Common myeloid progenitor, CD34-positive (primary cell): ENCODE measurements around the gene ISM2.

Source experiments
- CTCF ChIA-PET: fragments of 350-600 bp; sonication (Branson Sonifier 250); formaldehyde crosslinking; loops from one replicate; lab custom pipeline; 2021; ENCODE audit warnings: antibody characterized with exemption; lab: Charles Lee
- POLR2A ChIA-PET: fragments of 350-600 bp; sonication (Branson Sonifier 250); formaldehyde crosslinking; loops from one replicate; lab custom pipeline; 2021; ENCODE audit warnings: antibody characterized with exemption; lab: Charles Lee
- DNase-seq, 3 donors: peaks; one replicate each; pipeline versions ENCODE4 v3.0.0 to v3.0.0-alpha.2; 2013
- H3K27ac ChIP-seq, 2 experiments: 1 replicate in 1 of 2; 2 replicates in 1 of 2; pipeline ENCODE4 v1.7.0; 2013; ENCODE audit warnings: inconsistent platforms in 2 of 2, low read length in 2 of 2, mild to moderate bottlenecking in 2 of 2, low read depth in 1 of 2, moderate library complexity in 1 of 2; ENCODE audit not compliant: severe bottlenecking in 2 of 2, insufficient read depth in 1 of 2, poor library complexity in 1 of 2
- H3K27me3 ChIP-seq, 5 experiments: replicated peaks in 2 of 5; 1 replicate in 3 of 5; 2 replicates in 2 of 5; pipeline versions ENCODE4 v1.6.1 to v1.7.0; 2013; ENCODE audit warnings: low read length in 4 of 5, mild to moderate bottlenecking in 2 of 5, moderate library complexity in 2 of 5, inconsistent platforms in 1 of 5; ENCODE audit not compliant: insufficient read depth in 5 of 5, control insufficient read depth in 4 of 5
- H3K36me3 ChIP-seq, 4 experiments: 1 replicate in 2 of 4; 2 replicates in 2 of 4; pipeline versions ENCODE4 v1.6.1 to v1.7.0; 2013; ENCODE audit warnings: low read length in 3 of 4, control low read depth in 1 of 4, mild to moderate bottlenecking in 1 of 4; ENCODE audit not compliant: control insufficient read depth in 4 of 4, insufficient read depth in 4 of 4
- H3K4me1 ChIP-seq, 4 experiments: 1 replicate in 3 of 4; 2 replicates in 1 of 4; pipeline versions ENCODE4 v1.6.1 to v1.7.1; 2013; ENCODE audit warnings: low read length in 3 of 4, mild to moderate bottlenecking in 3 of 4, control low read depth in 1 of 4, inconsistent platforms in 1 of 4, moderate library complexity in 1 of 4; ENCODE audit not compliant: control insufficient read depth in 4 of 4, insufficient read depth in 4 of 4; ENCODE audit errors: control extremely low read depth in 1 of 4
- H3K4me3 ChIP-seq, 7 experiments: 1 replicate in 4 of 7; 2 replicates in 3 of 7; pipeline versions ENCODE4 v1.5.1 to v1.7.0; 2013; ENCODE audit warnings: mild to moderate bottlenecking in 7 of 7, low read length in 6 of 7, moderate library complexity in 6 of 7, inconsistent platforms in 2 of 7, low read depth in 2 of 7, control low read depth in 1 of 7; ENCODE audit not compliant: insufficient read depth in 4 of 7, control insufficient read depth in 1 of 7; ENCODE audit errors: extremely low read depth in 1 of 7
- H3K9me3 ChIP-seq, 5 experiments: 1 replicate in 4 of 5; 2 replicates in 1 of 5; pipeline versions ENCODE4 v1.6.1 to v1.7.1; 2013; ENCODE audit warnings: low read length in 4 of 5, mild to moderate bottlenecking in 2 of 5, inconsistent platforms in 1 of 5, low read depth in 1 of 5, moderate library complexity in 1 of 5; ENCODE audit not compliant: control insufficient read depth in 4 of 5, insufficient read depth in 2 of 5; ENCODE audit errors: control extremely low read depth in 1 of 5
- WGBS: methylation state at CpG from one replicate; pipeline ENCODE4 v1.1.5; 2013; ENCODE audit not compliant: insufficient coverage; 5-methylcytosine and 5-hydroxymethylcytosine counted together

Gene ISM2

DNA sequence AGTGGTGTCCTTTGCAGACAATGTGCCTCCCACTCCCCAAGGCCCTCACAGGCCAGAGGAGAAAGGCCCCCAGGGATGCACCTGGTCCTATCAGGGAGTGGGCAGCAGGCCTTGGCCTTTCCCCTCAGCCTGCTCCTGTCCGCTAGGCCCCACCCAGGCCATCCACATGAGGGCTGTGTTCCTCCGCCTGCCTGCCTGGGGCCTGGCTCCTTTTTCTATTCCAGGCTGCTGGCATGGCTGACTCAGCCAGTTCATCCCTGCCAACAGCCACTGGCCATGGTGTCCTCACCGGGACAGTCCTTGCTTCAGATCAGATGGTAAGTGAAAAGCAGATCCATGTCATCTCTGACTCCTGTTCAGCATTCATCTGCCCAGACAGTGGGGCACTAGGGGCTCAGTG is 13.4 kb downstream of the ISM2 start:
- POLR2A ChIA-PET = no interaction called here
- no peaks in the 10 kb centered on the region for H3K4me1 ChIP-seq
- H3K9me3 ChIP-seq = no peaks in the 10 kb centered on the region
- H3K4me3 ChIP-seq = no peak overlapping the region
- H3K27me3 ChIP-seq = no peaks in the 10 kb centered on the region
- CTCF ChIA-PET = no interaction called here
- no peak for DNase-seq
- 95% methylated on average over 3 of the region's 3 CpGs for WGBS
- no peaks in the 10 kb centered on the region for H3K36me3 ChIP-seq
- no peak overlapping the region for H3K27ac ChIP-seq

DNA sequence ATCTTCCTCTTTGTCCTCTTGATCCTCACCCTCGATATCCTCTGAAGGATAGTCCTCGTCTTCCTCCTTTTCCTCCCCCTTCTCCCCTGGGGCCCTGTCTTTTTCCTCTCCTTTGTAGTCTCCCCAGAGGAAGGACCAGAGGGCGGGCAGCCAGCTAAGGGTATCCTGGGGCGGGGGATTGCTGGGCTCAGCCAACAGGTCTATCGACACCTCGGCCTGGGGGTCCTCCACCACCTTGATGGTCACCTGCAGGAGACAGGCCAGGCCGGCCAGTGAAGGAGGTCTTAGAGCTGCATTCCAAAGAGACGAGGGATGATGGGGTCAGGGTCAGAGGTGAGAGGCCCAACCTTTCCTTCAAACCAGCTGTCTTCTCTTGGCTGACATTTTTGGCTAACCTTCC is 16.2 kb downstream of the ISM2 start:
- no peak overlapping the region for H3K27ac ChIP-seq
- WGBS = 89% methylated on average over 6 of the region's 8 CpGs
- H3K36me3 ChIP-seq = no peaks in the 10 kb centered on the region
- H3K9me3 ChIP-seq = no peaks in the 10 kb centered on the region
- no peak overlapping the region for H3K4me3 ChIP-seq
- ChIA-PET POLR2A (interaction anchor here (0.7 kb wide), 1 partner anchor 22 kb away, joined by 3 read pairs; no protein-coding TSS in a partner anchor), CTCF (interaction anchor here (0.8 kb wide), 1 partner anchor 9 kb away, joined by 3 read pairs; no protein-coding TSS in a partner anchor)
- DNase-seq = no peak
- H3K27me3 ChIP-seq = no peaks in the 10 kb centered on the region
- no peaks in the 10 kb centered on the region for H3K4me1 ChIP-seq

DNA sequence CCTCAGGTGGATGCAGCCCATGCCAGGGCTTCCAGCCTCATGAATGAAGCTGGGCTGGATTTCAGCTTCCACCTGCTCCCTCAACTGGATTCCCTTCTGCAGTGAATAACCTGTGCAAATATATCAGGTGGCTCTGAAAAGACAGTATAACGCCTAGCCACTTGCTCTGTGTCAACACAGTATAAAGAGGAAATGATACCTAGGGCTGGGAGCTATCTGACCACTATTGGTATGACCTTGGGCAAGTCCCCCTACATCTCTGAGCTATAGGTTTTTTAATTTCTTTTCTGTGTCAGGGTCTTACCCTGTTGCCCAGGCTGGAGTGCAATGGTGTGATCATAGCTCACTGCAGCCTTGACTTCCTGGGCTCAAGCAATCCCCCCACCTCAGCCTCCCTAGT is 19.8 kb downstream of the ISM2 start:
- no peaks in the 10 kb centered on the region for H3K27me3 ChIP-seq
- no peak for DNase-seq
- H3K27ac ChIP-seq = no peak overlapping the region
- H3K9me3 ChIP-seq = no peaks in the 10 kb centered on the region
- POLR2A ChIA-PET = no interaction called here
- no peak overlapping the region for H3K4me3 ChIP-seq
- no CpG with 5 or more reads among the region's 1 CpG for WGBS
- CTCF ChIA-PET = interaction anchor here (0.8 to 1.1 kb wide), 3 partner anchors 9 to 16 kb away, joined by 3 read pairs; no protein-coding TSS in a partner anchor
- H3K4me1 ChIP-seq = no peaks in the 10 kb centered on the region
- H3K36me3 ChIP-seq = no peaks in the 10 kb centered on the region

DNA sequence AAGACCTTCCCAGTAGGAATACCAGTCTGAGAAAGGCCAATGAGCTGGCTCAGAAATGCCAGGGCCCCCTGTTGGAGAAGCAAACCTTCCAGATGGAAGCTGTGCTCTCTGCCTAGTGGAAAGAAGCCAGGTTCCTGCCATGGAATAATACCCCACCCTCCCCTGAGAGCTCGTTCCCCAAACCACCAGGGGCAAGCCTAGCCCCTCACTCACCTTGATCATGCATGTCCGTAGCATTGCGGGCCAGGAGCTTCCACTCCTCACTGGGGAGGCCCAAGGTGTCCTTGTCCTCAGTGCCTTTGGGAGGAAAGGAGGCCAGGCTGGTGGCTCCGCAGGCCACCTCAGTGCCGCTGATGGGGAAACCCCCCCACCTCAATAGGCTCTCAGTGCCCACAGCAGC is 20.6 kb downstream of the ISM2 start:
- Histone ChIP-seq H3K27me3 (no peaks in the 10 kb centered on the region), H3K36me3 (no peaks in the 10 kb centered on the region), H3K27ac (no peak overlapping the region), H3K4me1 (no peaks in the 10 kb centered on the region), H3K9me3 (no peaks in the 10 kb centered on the region), H3K4me3 (no peak overlapping the region)
- ChIA-PET POLR2A (no interaction called here), CTCF (interaction anchor here (1.0 kb wide), 1 partner anchor 8 kb away, joined by 3 read pairs; no protein-coding TSS in a partner anchor)
- DNase-seq = no peak
- WGBS = 92% methylated on average over 2 of the region's 5 CpGs

DNA sequence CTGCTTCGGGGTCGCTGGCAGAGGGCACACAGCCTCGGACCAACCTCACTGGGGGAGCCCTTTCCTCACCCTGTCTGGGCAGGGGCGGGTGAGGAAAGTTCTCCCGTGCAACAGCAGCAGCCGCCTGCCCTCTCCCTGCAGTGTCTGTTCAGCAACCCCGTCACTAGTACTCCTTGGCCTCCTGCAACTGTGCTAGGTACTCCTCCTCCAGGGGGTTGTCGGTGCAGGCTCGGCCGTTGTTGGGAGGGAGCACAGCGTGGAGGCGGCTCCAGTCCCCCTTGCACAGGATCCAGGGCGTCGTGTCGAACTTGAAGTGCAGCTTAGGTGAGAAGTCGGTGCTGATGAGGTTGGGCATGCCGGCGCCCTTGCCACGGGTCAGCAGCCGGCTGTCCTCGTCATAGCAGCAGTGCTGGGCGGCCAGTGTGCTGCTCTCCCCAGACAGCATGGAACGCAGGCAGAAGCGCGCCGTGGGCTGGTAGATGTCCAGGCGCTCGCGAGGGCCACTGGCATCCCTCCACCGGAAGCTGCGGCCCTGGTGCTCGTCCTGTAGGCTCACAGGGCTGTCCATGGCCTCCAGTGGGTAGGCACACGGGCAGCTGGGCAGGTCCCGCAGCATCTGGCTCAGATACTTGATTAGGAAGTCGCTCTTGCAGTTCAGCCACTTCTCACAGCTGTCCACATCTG is 23.0 kb downstream of the ISM2 start:
- POLR2A ChIA-PET = no interaction called here
- no peaks in the 10 kb centered on the region for H3K9me3 ChIP-seq
- H3K4me1 ChIP-seq = no peaks in the 10 kb centered on the region
- no peaks in the 10 kb centered on the region for H3K27me3 ChIP-seq
- 94% methylated on average over 32 of the region's 35 CpGs for WGBS
- H3K4me3 ChIP-seq = no peak overlapping the region
- CTCF ChIA-PET = interaction anchor here (0.8 kb wide), 1 partner anchor 16 kb away, joined by 3 read pairs; no protein-coding TSS in a partner anchor
- no peaks in the 10 kb centered on the region for H3K36me3 ChIP-seq
- DNase-seq = no peak
- no peak overlapping the region for H3K27ac ChIP-seq

- 84% methylated on average over 8 of the region's 9 CpGs for WGBS
- peaks cover 0 to 5% (median under 1%) of the 10 kb centered on the region in 4 experiments for H3K36me3 ChIP-seq
- H3K27ac ChIP-seq = no peak overlapping the region
- no peaks in the 10 kb centered on the region for H3K27me3 ChIP-seq
- no peak for DNase-seq
- no peaks in the 10 kb centered on the region for H3K9me3 ChIP-seq
- ChIA-PET CTCF (interaction anchor here (1.2 kb wide), 1 partner anchor 8 kb away, joined by 3 read pairs; no protein-coding TSS in a partner anchor), POLR2A (interaction anchor here (0.5 kb wide), 1 partner anchor 237 kb away, joined by 3 read pairs; no protein-coding TSS in a partner anchor)
- H3K4me1 ChIP-seq = no peaks in the 10 kb centered on the region
- H3K4me3 ChIP-seq = no peak overlapping the region
Measured at GRCh38 chr14:77474479-77475177, 24.0 kb downstream of the ISM2 start.

DNA sequence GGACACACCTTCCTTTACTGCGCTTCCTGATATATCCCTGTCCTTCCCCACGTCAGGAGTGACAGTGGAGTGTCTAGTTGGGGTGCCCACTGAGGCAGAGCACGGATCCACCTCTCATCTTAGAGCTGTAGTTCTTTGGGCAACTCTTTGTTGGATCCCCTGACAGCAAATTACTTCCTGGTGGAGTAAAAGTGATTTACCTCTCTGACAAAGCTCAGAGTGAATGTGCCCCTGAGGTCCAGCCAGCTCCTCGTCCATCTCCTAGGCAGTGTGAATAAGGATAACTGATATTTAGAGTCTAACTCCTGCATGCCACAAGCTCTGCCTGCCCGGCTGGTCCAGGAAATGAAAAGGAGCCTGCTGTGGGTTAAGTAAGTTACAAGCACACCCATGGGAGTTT is 24.7 kb downstream of the ISM2 start:
- H3K27ac ChIP-seq = no peak overlapping the region
- DNase-seq = no peak
- POLR2A ChIA-PET = no interaction called here
- H3K9me3 ChIP-seq = no peaks in the 10 kb centered on the region
- CTCF ChIA-PET = interaction anchor here (0.6 to 1.2 kb wide), 2 partner anchors 9 to 331 kb away, joined by 3 read pairs; no protein-coding TSS in a partner anchor
- H3K27me3 ChIP-seq = no peaks in the 10 kb centered on the region
- no peak overlapping the region for H3K4me3 ChIP-seq
- H3K4me1 ChIP-seq = no peaks in the 10 kb centered on the region
- WGBS = 86% methylated on average over 4 of the region's 5 CpGs
- H3K36me3 ChIP-seq = peaks cover 0 to 12% (median 6%) of the 10 kb centered on the region in 4 experiments
